ENCODE measurements around the gene TRIM16. TPM values are rescaled to one million over a fixed set of nuclear protein-coding genes. Genes with fewer than 3 reads are reported as not detected.
"Not testable (repeated sequence)": the region's sequence is repeated elsewhere in the genome, so short reads cannot be mapped to it uniquely, and the experiment has no call there.

Gene TRIM16
- total RNA-seq, 2 experiments from 2014 or later = 13.9 to 17.8 TPM

DNA sequence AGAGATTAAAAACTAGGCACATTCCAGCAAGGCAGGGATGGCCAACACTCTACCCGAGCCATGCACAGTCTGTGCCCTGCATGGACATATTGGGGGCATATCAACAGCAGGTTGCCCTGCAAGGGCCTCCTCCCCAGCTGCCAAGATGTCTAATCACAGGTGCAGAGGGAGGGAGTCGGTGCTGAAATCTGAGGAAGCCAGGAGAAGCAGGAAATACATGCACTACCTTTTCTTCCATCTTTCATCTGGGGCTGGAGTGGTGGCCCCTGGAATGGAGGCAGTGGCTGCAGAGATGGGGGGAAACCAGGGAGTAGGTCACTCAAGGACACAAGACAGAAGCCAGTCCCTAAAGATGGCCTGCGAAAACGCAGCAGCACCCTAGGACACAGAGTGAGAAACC is 60.9 kb downstream of the TRIM16 start:
- H3K27me3 Mint-ChIP-seq, ATAC-seq, CTCF ChIA-PET: not testable (repeated sequence)

DNA sequence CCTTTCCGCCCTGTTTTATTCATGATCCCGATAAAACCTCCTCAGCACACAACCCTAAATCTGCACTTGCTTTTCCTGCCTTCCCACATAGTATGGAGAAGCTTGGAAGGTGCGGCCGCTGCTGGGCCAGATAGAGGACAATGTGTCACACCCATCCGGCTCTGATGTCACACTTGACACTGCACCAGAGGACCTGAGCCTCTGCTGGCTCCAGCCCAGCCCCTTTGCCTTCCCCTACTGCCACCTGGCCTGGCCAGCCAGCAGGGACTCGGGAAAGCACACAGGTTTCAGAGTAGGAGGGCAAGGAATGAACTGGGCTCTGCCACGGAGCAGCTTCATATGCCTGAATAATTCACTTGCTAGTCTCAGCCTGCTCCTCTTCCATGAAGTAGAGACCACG is 62.0 kb downstream of the TRIM16 start:
- H3K4me3 Mint-ChIP-seq; H3K9me3 Mint-ChIP-seq; POLR2A ChIA-PET; CTCF ChIA-PET; DNase-seq; intact Hi-C loops (cut with micrococcal nuclease); H3K4me1 Mint-ChIP-seq (ENCODE audit: low read depth); ATAC-seq; H3K36me3 Mint-ChIP-seq (ENCODE audit: low read depth); H3K27ac Mint-ChIP-seq; H3K27me3 Mint-ChIP-seq: not testable (repeated sequence)

More for the DNA sequence above, 60.9 kb downstream of the TRIM16 start:
- POLR2A ChIA-PET; H3K36me3 Mint-ChIP-seq (ENCODE audit: low read depth); H3K9me3 Mint-ChIP-seq; intact Hi-C loops (cut with micrococcal nuclease); H3K4me1 Mint-ChIP-seq (ENCODE audit: low read depth); DNase-seq; H3K4me3 Mint-ChIP-seq; H3K27ac Mint-ChIP-seq: not testable (repeated sequence)

DNA sequence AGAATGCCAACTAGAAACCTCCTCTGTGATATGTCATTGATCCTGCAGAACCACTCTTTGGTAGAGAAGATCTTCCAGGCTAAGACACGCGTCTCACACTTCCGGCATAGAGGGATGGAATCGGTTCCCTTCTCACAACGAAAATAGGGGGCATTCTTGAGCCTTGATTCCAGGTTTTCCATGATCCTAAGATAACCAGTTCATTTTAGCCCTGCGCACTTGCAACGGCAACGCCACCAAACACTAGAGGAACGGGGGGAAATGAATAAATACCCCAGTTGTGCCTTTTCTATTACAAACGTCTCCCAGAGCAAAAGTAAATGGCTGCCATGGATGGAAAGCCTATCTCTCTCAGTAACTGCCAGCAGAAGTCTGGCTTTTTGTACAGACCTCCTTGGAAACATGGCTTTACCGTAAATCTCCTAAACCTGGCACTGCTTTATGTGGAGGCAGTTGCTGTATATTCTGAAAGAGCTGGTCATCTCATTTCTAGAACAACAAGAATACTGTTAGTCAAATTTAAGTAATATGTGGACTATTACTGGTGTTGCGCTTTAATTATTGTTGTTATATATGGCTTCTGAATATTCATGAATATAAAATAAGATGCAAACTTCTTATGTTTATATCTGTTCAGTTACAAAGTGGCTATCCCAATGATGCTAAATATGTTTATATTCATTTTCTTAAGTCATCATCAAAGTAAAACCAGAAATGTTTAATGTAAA is 64.6 kb downstream of the TRIM16 start, which contains the start of gene FBXW10B:
FBXW10B (minus strand) TSS at position 374 of the 728 bp plus-strand sequence; CDS start at position 182, 192 bp downstream.
- POLR2A ChIA-PET; H3K27ac Mint-ChIP-seq; H3K4me3 Mint-ChIP-seq; H3K9me3 Mint-ChIP-seq; H3K27me3 Mint-ChIP-seq; H3K36me3 Mint-ChIP-seq (ENCODE audit: low read depth); CTCF ChIA-PET; DNase-seq; H3K4me1 Mint-ChIP-seq (ENCODE audit: low read depth); ATAC-seq; intact Hi-C loops (cut with micrococcal nuclease): not testable (repeated sequence)

DNA sequence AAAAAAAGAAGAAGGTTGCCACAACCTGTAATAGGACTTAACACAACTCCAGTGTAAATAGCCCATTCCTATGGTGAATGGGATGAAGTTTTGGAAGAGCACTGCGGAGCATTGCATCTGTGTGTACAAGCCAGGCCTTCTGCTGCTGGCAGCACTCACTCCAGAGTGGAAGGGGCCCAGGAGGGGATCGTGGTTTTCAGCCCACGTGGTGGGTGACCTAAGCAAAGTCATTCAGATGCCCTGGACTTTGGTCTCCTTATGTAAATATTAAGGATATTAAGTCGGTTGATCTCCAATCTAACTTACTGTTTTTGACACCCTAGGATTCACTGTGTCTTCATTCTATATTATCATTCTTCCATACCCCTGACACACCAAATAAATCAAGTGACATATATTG is 67.3 kb downstream of the TRIM16 start:
- H3K4me1 Mint-ChIP-seq (ENCODE audit: low read depth); intact Hi-C loops (cut with micrococcal nuclease); ATAC-seq; DNase-seq; H3K9me3 Mint-ChIP-seq; H3K36me3 Mint-ChIP-seq (ENCODE audit: low read depth); POLR2A ChIA-PET; H3K27ac Mint-ChIP-seq; CTCF ChIA-PET; H3K27me3 Mint-ChIP-seq; H3K4me3 Mint-ChIP-seq: not testable (repeated sequence)

DNA sequence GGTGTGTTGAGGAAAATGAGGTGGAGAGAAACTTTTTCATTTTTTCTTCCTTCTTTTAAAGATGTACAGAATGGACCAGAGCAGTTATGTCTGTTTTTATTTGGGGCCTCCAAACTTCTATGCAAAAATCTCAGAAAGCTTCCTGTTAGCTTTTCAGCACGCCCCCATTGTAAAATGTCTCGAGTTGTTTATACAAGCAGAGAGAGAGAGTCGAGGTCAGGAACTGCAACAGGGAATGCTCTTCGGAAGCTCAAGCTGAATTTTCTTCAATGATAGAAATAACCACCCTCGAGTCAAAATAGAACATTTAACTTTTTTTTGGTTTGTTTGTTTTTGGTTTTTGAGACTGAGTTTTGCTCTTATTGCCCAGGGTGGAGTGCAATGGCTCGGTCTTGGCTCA is 68.3 kb downstream of the TRIM16 start:
- ATAC-seq; H3K36me3 Mint-ChIP-seq (ENCODE audit: low read depth): not testable (repeated sequence)

DNA sequence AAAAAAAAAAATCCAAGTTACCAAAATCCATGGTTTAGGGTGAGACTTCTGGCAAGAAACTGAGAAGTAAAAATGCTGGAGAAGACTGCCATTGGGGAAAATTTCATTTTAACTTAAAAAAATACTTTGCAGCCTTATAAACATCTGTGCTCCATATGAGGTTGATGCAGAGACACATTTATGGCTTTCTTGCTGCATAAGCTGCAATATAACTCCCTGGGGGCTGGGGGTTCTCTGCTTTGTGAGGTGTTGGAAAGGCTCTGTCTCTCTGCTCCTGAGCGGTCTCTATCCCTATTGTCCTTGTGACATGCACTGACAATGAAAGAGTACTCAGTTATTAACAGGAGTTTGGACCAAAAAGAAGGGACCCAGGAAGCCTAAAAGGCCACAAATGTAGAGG is 71.0 kb downstream of the TRIM16 start:
- H3K4me1 Mint-ChIP-seq (ENCODE audit: low read depth); intact Hi-C loops (cut with micrococcal nuclease): not testable (repeated sequence)

More for the DNA sequence above, 68.3 kb downstream of the TRIM16 start:
- H3K27ac Mint-ChIP-seq; POLR2A ChIA-PET; H3K27me3 Mint-ChIP-seq; DNase-seq; H3K9me3 Mint-ChIP-seq; H3K4me1 Mint-ChIP-seq (ENCODE audit: low read depth); H3K4me3 Mint-ChIP-seq; intact Hi-C loops (cut with micrococcal nuclease); CTCF ChIA-PET: not testable (repeated sequence)

DNA sequence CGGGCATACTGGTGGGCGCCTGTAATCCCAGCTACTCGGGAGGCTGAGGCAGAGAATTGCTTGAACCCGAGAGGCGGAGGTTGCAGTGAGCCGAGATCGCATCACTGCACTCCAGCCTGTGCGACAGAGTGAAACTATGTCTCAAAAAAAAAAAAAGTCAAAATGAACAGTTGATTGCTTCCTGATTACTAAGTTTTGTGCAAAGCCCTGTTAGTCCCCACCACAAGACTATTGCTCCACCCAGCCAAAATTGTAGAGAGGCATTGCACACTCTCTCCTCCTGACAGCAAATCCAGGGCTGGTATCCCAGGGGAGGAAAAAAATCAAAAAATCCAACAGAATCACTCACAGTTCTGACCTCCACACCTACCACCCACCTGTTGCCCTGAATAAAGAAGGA is 91.2 kb downstream of the TRIM16 start:
- H3K4me3 Mint-ChIP-seq; POLR2A ChIA-PET; DNase-seq; H3K36me3 Mint-ChIP-seq (ENCODE audit: low read depth); H3K9me3 Mint-ChIP-seq; intact Hi-C loops (cut with micrococcal nuclease); ATAC-seq; CTCF ChIA-PET; H3K27me3 Mint-ChIP-seq; H3K27ac Mint-ChIP-seq: not testable (repeated sequence)
- H3K4me1 Mint-ChIP-seq (ENCODE audit: low read depth) = peaks cover 21% of the 10 kb centered on the region

More for the DNA sequence above, 71.0 kb downstream of the TRIM16 start:
- H3K27ac Mint-ChIP-seq; H3K36me3 Mint-ChIP-seq (ENCODE audit: low read depth); CTCF ChIA-PET; POLR2A ChIA-PET; H3K27me3 Mint-ChIP-seq; H3K9me3 Mint-ChIP-seq; ATAC-seq; DNase-seq; H3K4me3 Mint-ChIP-seq: not testable (repeated sequence)

DNA sequence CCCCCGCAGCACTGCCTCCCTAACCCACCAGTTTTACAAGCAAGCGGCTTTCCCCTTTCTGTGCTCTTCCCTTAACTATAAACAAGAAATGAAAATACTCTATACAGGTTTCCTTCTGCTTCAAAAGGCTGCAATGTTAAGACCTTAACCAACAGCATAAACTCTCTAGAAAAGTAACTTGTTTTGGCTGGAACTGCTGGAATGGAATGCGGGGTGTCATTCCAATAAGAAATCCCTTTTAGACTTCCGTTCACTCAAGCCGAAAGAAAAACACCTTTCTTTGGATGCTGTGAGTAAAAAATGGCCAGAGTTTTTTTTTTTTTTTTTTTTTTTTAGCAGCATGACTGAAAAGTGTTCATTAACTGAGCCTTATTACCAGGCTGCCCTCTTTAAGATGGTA is 92.1 kb downstream of the TRIM16 start:
- CTCF ChIA-PET; DNase-seq; H3K27me3 Mint-ChIP-seq; H3K36me3 Mint-ChIP-seq (ENCODE audit: low read depth); H3K27ac Mint-ChIP-seq; ATAC-seq; H3K9me3 Mint-ChIP-seq; intact Hi-C loops (cut with micrococcal nuclease); POLR2A ChIA-PET; H3K4me3 Mint-ChIP-seq: not testable (repeated sequence)
- peaks cover 21% of the 10 kb centered on the region for H3K4me1 Mint-ChIP-seq (ENCODE audit: low read depth)

DNA sequence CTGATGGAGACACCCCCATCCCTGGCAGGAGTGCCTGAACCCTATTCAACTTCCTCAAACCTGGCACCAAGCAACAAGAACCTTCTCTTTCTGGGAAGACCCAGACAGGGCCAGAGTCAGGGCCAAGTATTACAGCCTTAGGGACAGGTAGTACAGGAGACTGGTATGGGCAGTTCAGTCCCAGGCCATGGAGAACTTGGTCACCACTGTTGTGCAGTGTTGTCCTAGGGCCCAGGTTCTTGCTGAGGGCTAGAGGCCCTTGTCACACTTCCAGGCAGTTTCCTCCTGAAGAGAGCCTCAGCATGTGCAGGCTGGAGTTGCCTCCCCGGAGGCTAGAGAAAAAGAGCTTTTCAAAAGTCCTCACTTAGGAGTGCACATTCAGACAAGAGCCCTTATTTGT is 93.3 kb downstream of the TRIM16 start:
- H3K9me3 Mint-ChIP-seq; CTCF ChIA-PET; H3K4me3 Mint-ChIP-seq; H3K36me3 Mint-ChIP-seq (ENCODE audit: low read depth); H3K27ac Mint-ChIP-seq; intact Hi-C loops (cut with micrococcal nuclease); DNase-seq; ATAC-seq; POLR2A ChIA-PET: not testable (repeated sequence)
- H3K4me1 Mint-ChIP-seq (ENCODE audit: low read depth) = peaks cover 21% of the 10 kb centered on the region
- H3K27me3 Mint-ChIP-seq = peaks cover 18% of the 10 kb centered on the region

DNA sequence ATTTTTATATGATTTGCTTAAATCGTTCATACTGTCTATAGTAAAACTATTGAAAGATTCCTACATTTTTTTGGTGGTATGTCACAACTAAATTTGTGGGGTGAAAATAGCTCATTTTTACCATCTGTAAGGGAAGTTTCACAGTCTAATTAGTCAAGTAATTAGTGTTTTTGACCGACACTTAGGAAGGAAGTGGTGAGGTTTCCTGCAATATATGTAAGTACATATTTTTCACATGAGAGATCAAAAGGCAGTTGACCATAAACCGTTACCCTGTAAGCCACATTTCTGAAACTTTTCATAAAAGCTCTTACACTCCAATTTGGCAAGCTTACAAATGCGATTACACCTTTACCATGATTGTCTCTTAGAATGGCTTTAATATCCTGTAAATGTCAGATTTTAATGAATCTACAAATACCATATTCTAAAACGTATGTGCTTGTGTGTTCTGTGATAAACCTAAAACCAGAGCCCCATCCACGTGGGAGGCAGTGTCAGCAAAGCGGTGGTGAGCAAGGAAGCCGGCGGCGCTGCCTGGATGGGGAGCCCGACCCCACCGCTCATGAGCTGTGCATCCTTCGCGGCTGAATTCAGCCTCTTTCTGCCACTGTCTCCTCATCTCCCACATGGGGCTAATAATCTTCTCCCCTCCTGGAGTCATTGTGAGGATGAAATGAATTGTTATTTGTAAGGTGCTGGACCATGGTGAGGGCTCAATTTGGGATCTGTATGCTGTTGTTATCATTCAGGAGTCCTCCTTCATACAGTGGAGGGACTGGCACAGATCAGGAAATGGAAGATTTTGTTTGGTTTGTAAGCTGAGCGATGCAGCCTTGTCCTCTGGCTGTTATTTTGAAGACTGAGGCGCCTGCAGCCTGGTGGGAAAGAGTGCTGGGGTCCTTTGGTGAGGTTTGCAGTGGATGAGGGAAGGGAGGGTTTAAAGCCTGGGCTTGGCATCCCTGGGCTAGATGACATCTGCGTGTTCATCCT is 94.3 kb downstream of the TRIM16 start:
- Mint-ChIP-seq H3K27ac (peak overlapping the region; percentile 70), H3K4me1 (ENCODE audit: low read depth) (peaks cover 21% of the 10 kb centered on the region), H3K27me3 (peaks cover 18% of the 10 kb centered on the region), H3K4me3 (peak overlapping the region; percentile 55)
- POLR2A ChIA-PET; H3K36me3 Mint-ChIP-seq (ENCODE audit: low read depth); intact Hi-C loops (cut with micrococcal nuclease); CTCF ChIA-PET; H3K9me3 Mint-ChIP-seq: not testable (repeated sequence)
- ATAC-seq = peak; percentile 88
- DNase-seq = peak; percentile 74

DNA sequence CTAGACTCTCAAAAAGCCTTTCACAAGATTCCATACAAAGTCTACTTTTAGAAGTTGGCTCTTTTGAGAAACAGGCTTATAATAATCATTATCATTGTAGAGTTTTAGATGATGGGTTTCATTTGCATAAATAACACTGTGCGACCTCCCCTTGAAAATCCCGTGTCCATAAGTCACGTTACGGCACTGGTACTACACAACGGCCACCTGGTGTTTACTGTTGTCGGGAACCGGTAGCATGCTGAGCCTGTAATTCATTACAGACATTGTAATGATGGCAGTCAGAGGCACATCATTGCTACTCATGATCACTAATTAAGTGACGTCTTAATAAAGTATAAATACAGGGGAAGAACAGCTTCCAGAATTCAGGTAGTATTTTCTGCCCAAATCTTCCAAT is 96.1 kb downstream of the TRIM16 start:
- H3K36me3 Mint-ChIP-seq (ENCODE audit: low read depth); DNase-seq; H3K27ac Mint-ChIP-seq; CTCF ChIA-PET; H3K9me3 Mint-ChIP-seq; ATAC-seq; intact Hi-C loops (cut with micrococcal nuclease); POLR2A ChIA-PET; H3K4me3 Mint-ChIP-seq: not testable (repeated sequence)
- Mint-ChIP-seq H3K27me3 (peaks cover 18% of the 10 kb centered on the region), H3K4me1 (ENCODE audit: low read depth) (peaks cover 21% of the 10 kb centered on the region)

DNA sequence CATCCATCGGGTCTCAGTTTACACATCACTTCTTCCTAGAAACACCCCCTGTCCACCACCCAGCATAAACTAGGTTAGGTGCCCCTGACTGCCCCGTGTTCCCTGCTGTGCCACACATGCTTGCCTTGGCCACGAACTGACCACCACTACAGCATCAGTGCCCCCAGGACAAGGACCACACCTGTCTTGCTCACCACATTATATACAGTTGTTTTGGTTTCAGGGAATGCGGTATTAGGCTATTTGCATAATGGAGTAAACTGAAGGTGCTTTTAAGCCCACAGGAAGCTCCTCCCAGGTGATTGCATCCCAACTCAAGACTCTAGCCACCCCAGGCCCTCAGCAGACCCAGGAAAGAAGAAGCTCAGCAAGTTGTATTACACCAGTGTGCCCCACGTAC is 100.8 kb downstream of the TRIM16 start:
- H3K4me1 Mint-ChIP-seq (ENCODE audit: low read depth); H3K27ac Mint-ChIP-seq; DNase-seq; ATAC-seq; H3K4me3 Mint-ChIP-seq; intact Hi-C loops (cut with micrococcal nuclease); H3K36me3 Mint-ChIP-seq (ENCODE audit: low read depth); CTCF ChIA-PET; H3K9me3 Mint-ChIP-seq; POLR2A ChIA-PET: not testable (repeated sequence)
- peaks cover 11% of the 10 kb centered on the region for H3K27me3 Mint-ChIP-seq

All from activated CD8-positive, alpha-beta T cell treated with anti-CD3 and anti-CD28 coated beads for 36 hours (primary cell).